AG09319 (cell line): Measurements from ENCODE around the gene MAD1L1.

Source experiments
- DNase-seq: peaks from one replicate; pipeline ENCODE4 v3.0.0-alpha.2; 2010; ENCODE audit warnings: low read depth; ENCODE audit errors: extremely low read depth
- TF ChIP-seq, protein P1 (sequence below): IDR thresholded peaks from 2 replicates; pipeline ENCODE4 v1.5.1; 2011; ENCODE audit warnings: low read depth, mild to moderate bottlenecking, inconsistent platforms, low read length, moderate library complexity

The MAD1L1 gene

DNA sequence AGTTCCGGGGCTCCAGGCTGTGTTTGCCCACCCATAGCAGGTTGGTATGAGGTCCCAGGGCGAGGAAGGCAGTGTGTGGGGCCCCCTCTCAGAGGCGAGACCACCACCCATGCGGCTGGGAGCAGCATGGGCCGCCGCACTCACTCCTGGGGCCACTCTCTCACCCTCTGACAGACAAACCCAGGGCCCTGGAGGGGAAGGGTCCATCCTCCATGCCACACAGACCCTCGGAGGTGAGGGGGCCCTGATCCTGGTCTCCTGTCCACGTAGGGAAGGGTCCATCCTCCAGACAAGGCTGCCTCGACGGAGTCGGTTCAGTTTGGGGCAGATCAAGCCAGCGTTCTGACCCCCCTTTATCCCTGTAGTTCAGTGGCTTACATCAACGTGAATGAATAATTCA, 331.9 kb downstream of the MAD1L1 start:
- TF ChIP-seq, protein P1, sequence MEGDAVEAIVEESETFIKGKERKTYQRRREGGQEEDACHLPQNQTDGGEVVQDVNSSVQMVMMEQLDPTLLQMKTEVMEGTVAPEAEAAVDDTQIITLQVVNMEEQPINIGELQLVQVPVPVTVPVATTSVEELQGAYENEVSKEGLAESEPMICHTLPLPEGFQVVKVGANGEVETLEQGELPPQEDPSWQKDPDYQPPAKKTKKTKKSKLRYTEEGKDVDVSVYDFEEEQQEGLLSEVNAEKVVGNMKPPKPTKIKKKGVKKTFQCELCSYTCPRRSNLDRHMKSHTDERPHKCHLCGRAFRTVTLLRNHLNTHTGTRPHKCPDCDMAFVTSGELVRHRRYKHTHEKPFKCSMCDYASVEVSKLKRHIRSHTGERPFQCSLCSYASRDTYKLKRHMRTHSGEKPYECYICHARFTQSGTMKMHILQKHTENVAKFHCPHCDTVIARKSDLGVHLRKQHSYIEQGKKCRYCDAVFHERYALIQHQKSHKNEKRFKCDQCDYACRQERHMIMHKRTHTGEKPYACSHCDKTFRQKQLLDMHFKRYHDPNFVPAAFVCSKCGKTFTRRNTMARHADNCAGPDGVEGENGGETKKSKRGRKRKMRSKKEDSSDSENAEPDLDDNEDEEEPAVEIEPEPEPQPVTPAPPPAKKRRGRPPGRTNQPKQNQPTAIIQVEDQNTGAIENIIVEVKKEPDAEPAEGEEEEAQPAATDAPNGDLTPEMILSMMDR, result no peak
- no peak for DNase-seq

DNA sequence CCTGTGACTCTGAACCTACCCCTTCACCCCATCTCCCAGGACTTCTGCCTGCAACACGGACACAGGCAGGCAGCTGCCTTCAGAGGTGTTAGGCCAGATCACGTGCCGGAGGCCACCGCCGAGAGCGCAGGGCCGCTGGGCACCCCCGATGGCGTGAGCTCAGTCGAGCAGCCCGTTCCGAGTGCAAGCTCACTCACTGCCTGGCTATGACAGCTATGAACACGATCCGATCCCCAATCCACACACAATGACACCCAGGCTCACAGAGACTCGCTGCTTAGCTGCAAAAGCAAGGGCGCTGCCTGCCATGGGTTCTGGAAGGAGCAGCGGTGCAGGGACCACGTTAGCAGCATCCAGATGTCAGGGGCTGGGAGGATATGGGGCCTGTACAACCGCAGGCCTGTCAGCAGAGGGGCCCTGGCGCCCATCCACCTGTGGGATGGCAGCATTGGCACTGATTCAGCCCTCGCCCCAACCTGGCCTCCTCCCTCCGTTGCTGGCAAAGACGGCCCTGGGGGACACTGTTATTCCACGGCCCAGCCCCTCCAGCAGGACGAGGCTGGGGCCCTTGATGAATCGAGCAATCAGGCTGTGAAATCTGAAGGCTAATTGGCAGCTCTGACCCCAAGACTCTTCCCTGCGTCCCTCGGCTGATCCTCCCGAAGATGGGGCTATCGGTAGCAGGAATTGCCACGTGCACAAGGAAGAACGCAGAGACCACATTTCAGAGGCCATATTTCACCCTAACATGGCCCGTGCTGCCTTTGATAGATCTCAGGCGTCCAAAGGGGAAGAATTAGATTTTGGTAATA, 332.6 kb downstream of the MAD1L1 start:
- TF ChIP-seq, protein P1, result no peak
- no peak for DNase-seq

DNA sequence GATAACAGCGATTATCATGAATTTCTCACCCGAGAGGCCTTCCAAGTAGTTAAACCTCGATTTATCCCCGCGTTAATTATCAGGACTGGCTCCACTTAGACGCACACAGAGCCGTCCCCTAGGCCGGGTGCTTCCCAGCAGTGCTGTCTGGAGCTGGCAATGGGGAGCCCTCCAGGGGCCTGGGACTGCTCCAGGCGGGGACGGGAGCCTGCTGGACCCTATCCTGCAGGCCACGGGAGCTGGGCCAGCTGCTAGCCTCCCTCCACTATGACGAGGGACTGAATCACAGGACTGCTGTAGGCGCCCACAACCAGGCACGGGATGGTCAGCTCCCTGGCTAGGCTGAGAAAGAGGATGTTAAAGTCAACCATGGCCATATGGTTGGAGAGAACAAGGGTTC, 333.5 kb downstream of the MAD1L1 start:
- peak; percentile 44 for DNase-seq
- TF ChIP-seq, protein P1, result no peak

DNA sequence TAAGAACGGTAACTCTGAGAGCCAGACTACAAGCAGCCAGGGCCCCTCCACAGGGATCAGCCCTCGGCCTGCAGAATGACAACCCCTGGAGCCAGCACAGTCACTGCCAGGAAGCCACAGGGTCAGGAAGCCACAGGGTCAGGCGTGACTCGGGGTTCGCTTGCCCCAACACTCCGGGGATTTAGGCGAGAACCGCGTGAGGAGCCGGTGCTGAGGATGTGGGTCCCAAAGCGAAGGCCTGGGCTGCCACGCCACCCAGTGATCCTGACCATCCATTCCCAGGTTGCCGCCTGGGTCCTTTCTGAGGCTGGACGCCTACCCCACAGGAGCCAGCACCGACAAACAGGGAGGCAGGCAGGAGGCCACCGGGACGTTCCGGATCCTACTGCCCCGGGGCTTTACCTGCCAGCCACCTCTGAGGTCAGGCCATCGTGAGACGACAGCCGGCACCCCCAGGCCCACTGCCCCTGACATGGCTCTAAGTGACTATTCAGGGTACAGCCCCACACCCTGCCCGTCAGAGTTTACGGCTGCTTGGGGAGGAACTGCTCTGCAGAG, 334.0 kb downstream of the MAD1L1 start:
- TF ChIP-seq, protein P1, result no peak
- DNase-seq, result no peak

DNA sequence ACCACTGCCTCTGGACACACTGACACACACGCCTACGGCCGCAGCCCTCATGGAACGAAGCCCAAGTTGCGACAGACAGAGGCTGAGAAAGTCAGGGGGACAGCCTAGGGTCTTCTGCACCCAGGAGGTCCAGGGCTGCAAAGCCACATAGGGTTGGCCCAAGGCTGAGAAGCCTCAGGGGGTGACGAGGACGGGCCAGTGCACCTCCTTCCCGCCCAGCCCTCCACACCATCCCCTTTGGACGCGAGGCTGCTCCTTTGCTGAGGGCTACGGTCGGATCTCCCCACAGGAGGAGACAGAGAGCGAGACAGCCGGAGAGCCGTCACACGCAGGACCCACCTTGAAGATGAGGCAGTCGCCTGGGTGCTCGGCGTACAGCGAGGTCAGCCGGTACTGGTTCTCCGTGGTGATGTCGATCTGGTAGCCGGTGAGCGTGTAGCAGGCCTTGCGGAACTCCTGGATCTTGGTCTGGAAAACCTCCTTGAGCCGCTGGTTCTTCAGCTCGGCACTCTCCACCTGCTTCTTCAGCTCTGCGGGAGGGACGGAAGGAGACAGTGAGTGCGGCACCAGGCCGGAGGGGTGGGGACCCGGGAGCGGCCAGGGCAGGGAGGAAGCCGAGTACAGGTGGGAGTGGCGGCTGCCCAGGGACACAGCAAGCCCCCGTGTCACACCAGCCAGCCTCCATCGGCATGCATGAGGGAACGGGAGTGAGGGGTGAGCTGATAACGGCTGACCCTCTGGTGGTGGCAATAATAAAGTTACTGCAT, 334.7 kb downstream of the MAD1L1 start:
- DNase-seq, result no peak
- TF ChIP-seq, protein P1, result no peak

DNA sequence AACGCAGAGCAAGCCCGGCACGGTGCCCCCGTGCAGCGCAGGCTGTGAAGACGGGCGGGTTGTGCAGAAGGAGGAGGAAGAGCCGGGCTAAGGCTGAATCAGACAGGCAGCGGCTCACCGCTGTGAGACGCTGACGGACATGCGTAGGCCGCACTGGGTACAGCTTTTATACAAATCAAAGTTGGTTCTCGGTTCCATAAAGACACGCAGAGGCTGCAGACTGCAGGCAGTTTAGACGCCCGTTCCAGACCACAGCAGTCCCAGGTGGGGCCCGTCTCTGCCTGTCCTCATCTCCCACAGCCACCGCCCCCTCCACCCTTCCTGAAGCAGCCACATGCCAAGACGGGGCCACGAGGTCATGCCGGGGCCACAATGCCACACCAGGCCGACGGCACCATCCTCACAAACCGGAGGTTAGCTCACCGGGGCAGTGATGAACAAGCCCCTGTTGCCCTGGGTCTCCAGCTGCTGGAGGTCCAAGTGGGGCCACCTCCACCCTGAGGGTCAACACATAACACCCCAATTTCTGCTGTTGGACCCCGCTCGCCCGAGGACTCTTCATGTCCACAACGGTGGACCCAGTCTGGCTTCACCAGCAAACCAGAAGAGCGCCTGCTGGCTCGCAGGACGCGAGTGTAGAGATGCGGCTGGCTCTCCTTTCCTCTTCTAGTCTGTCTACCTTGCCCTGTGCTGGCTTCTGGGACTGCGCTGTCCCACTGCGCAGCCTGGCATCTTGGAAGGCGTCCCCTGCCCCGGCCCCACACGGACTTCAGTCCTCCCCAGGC, 335.5 kb downstream of the MAD1L1 start:
- TF ChIP-seq, protein P1, result no peak
- DNase-seq, result no peak
